Mucosa of rectum (tissue), 2 donors: ENCODE results near the gene EI24.

Experiments used
- H3K27ac ChIP-seq, 2 donors: one replicate each; pipeline ENCODE4 v1.7.0; 2013; ENCODE audit warnings: inconsistent platforms in 2 of 2, low read depth in 2 of 2, low read length in 2 of 2
- H3K27me3 ChIP-seq, 2 donors: one replicate each; pipeline ENCODE4 v1.7.0; 2013; ENCODE audit warnings: low read length in 2 of 2; ENCODE audit not compliant: control insufficient read depth in 2 of 2, insufficient read depth in 2 of 2
- H3K36me3 ChIP-seq, 2 donors: one replicate each; pipeline ENCODE4 v1.7.0; 2013; ENCODE audit warnings: low read length in 2 of 2; ENCODE audit not compliant: control insufficient read depth in 2 of 2, insufficient read depth in 2 of 2
- H3K4me1 ChIP-seq, 2 donors: one replicate each; pipeline ENCODE4 v1.7.0; 2013; ENCODE audit warnings: low read length in 2 of 2, mild to moderate bottlenecking in 1 of 2; ENCODE audit not compliant: control insufficient read depth in 2 of 2, insufficient read depth in 2 of 2
- H3K4me3 ChIP-seq, 2 donors: one replicate each; pipeline ENCODE4 v1.7.0; 2013; ENCODE audit warnings: low read length in 2 of 2
- H3K9ac ChIP-seq, 2 donors: one replicate each; pipeline ENCODE4 v1.7.0; 2013; ENCODE audit warnings: low read length in 2 of 2, low read depth in 1 of 2, mild to moderate bottlenecking in 1 of 2
- H3K9me3 ChIP-seq, 2 donors: one replicate each; pipeline ENCODE4 v1.7.0; 2013; ENCODE audit warnings: low read length in 2 of 2; ENCODE audit not compliant: control insufficient read depth in 2 of 2
- donor health status: healthy.
- donor health status: Normal muscosa, but diverticular disease.

The EI24 gene

GRCh38 chr11:125553357-125553756, 15.9 kb upstream of the EI24 start:
- Histone ChIP-seq H3K9ac (no peak overlapping the region), H3K36me3 (no peaks in the 10 kb centered on the region), H3K4me3 (no peak overlapping the region), H3K27me3 (no peaks in the 10 kb centered on the region), H3K9me3 (peaks cover 12 to 13% of the 10 kb centered on the region in 2 donors), H3K27ac (no peak overlapping the region), H3K4me1 (no peaks in the 10 kb centered on the region)

- peaks cover 12 to 13% of the 10 kb centered on the region in 2 donors for H3K9me3 ChIP-seq
- no peak overlapping the region for H3K27ac ChIP-seq
- no peaks in the 10 kb centered on the region for H3K36me3 ChIP-seq
- no peaks in the 10 kb centered on the region for H3K4me1 ChIP-seq
- H3K9ac ChIP-seq, result no peak overlapping the region
- no peak overlapping the region for H3K4me3 ChIP-seq
- H3K27me3 ChIP-seq, result no peaks in the 10 kb centered on the region
Measured at GRCh38 chr11:125554038-125554437, 15.2 kb upstream of the EI24 start.

- no peaks in the 10 kb centered on the region for H3K4me1 ChIP-seq
- H3K9me3 ChIP-seq, result no peaks in the 10 kb centered on the region
- H3K4me3 ChIP-seq, result no peak overlapping the region
- H3K27me3 ChIP-seq, result no peaks in the 10 kb centered on the region
- H3K9ac ChIP-seq, result no peak overlapping the region
- H3K27ac ChIP-seq, result no peak overlapping the region
- H3K36me3 ChIP-seq, result no peaks in the 10 kb centered on the region
Measured at GRCh38 chr11:125559888-125560287, 9.4 kb upstream of the EI24 start.

GRCh38 chr11:125561924-125562323, 7.4 kb upstream of the EI24 start:
- Histone ChIP-seq H3K27ac (no peak overlapping the region), H3K9ac (no peak overlapping the region), H3K4me3 (no peak overlapping the region), H3K9me3 (no peaks in the 10 kb centered on the region), H3K4me1 (no peaks in the 10 kb centered on the region), H3K36me3 (no peaks in the 10 kb centered on the region), H3K27me3 (no peaks in the 10 kb centered on the region)

GRCh38 chr11:125562430-125562829, 6.8 kb upstream of the EI24 start:
- Histone ChIP-seq H3K27ac (no peak overlapping the region), H3K4me1 (no peaks in the 10 kb centered on the region), H3K9ac (no peak overlapping the region), H3K9me3 (no peaks in the 10 kb centered on the region), H3K27me3 (no peaks in the 10 kb centered on the region), H3K36me3 (no peaks in the 10 kb centered on the region), H3K4me3 (no peak overlapping the region)

GRCh38 chr11:125564357-125564756, 4.9 kb upstream of the EI24 start:
- no peaks in the 10 kb centered on the region for H3K4me1 ChIP-seq
- no peak overlapping the region for H3K4me3 ChIP-seq
- H3K9me3 ChIP-seq, result no peaks in the 10 kb centered on the region
- no peak overlapping the region for H3K27ac ChIP-seq
- H3K9ac ChIP-seq, result no peak overlapping the region
- H3K27me3 ChIP-seq, result no peaks in the 10 kb centered on the region
- H3K36me3 ChIP-seq, result no peaks in the 10 kb centered on the region

- H3K27me3 ChIP-seq, result no peaks in the 10 kb centered on the region
- H3K4me3 ChIP-seq, result no peak overlapping the region
- no peaks in the 10 kb centered on the region for H3K9me3 ChIP-seq
- H3K36me3 ChIP-seq, result no peaks in the 10 kb centered on the region
- H3K9ac ChIP-seq, result no peak overlapping the region
- peaks cover 5 to 13% of the 10 kb centered on the region in 2 donors for H3K4me1 ChIP-seq
- no peak overlapping the region for H3K27ac ChIP-seq
Measured at GRCh38 chr11:125566235-125566634, 3.0 kb upstream of the EI24 start.

- Histone ChIP-seq H3K4me3 (peak overlapping the region; percentile 73 to 78), H3K27me3 (no peaks in the 10 kb centered on the region), H3K9me3 (no peaks in the 10 kb centered on the region), H3K27ac (peak overlapping the region; percentile 26 to 71), H3K4me1 (peaks cover 5 to 13% of the 10 kb centered on the region in 2 donors), H3K9ac (peak overlapping the region; percentile 68 to 84), H3K36me3 (peaks cover 13 to 14% of the 10 kb centered on the region in 2 donors)
Measured at GRCh38 chr11:125569915-125570621, 791 bp downstream of the EI24 start.

- peaks cover 5 to 13% of the 10 kb centered on the region in 2 donors for H3K4me1 ChIP-seq
- no peak overlapping the region for H3K9ac ChIP-seq
- no peak overlapping the region for H3K4me3 ChIP-seq
- peaks cover 21 to 22% of the 10 kb centered on the region in 2 donors for H3K36me3 ChIP-seq
- no peak overlapping the region for H3K27ac ChIP-seq
- H3K27me3 ChIP-seq, result no peaks in the 10 kb centered on the region
- no peaks in the 10 kb centered on the region for H3K9me3 ChIP-seq
Measured at GRCh38 chr11:125570952-125571351, 1.7 kb downstream of the EI24 start.

GRCh38 chr11:125572916-125573315, 3.6 kb downstream of the EI24 start:
- Histone ChIP-seq H3K4me3 (no peak overlapping the region), H3K27me3 (no peaks in the 10 kb centered on the region), H3K9me3 (no peaks in the 10 kb centered on the region), H3K9ac (no peak overlapping the region), H3K36me3 (peaks cover 32 to 41% of the 10 kb centered on the region in 2 donors), H3K27ac (no peak overlapping the region), H3K4me1 (peaks cover 5 to 13% of the 10 kb centered on the region in 2 donors)
